Stimulated activated CD4-positive, alpha-beta T cell treated with anti-CD3 and anti-CD28 coated beads, Interleukin-4, amount 100 ng/mL, for 1 hour (primary cell): ENCODE measurements around the gene TMEM259.
"Not testable (repeated sequence)": the region's sequence is repeated elsewhere in the genome, so short reads cannot be mapped to it uniquely, and the experiment has no call there.

Experiments
- DNase-seq: peaks from one replicate; pipeline ENCODE4 v3.0.0-alpha.2; 2020

Gene TMEM259

GRCh38 chr19:1038978-1039645 lies 18.2 kb upstream of the TMEM259 start:
- DNase-seq: no peak

- DNase-seq: no peak
These were observed 16.7 kb upstream of the TMEM259 start for GRCh38 chr19:1037621-1038064.

GRCh38 chr19:1035998-1036621 lies 15.2 kb upstream of the TMEM259 start:
- DNase-seq: no peak

GRCh38 chr19:1032264-1032867 lies 11.4 kb upstream of the TMEM259 start:
- DNase-seq: no peak

GRCh38 chr19:1028062-1028926 lies 7.4 kb upstream of the TMEM259 start:
- DNase-seq: peak; percentile 48

GRCh38 chr19:1027650-1028061 lies 6.7 kb upstream of the TMEM259 start:
- no peak for DNase-seq

- DNase-seq: peak; percentile 40
These were observed 6.1 kb upstream of the TMEM259 start for GRCh38 chr19:1026783-1027649.

- peak; percentile 72 for DNase-seq
These were observed 5.2 kb upstream of the TMEM259 start, which contains the start of gene CNN2 for GRCh38 chr19:1025960-1026782. Gene CNN2 (plus strand): TSS chr19:1026608. CDS start chr19:1026662, 54 bp downstream.

GRCh38 chr19:1025080-1025479 lies 4.2 kb upstream of the TMEM259 start:
- not testable (repeated sequence) for DNase-seq

- DNase-seq: not testable (repeated sequence)
These were observed 2.9 kb upstream of the TMEM259 start for GRCh38 chr19:1023883-1024188.

- DNase-seq: peak; percentile 47
These were observed 699 bp downstream of the TMEM259 start for GRCh38 chr19:1019980-1020867.

- no peak for DNase-seq
These were observed 1.3 kb downstream of the TMEM259 start for GRCh38 chr19:1019616-1019961.

GRCh38 chr19:1018932-1019615 lies 1.8 kb downstream of the TMEM259 start:
- DNase-seq: no peak

GRCh38 chr19:1018393-1018792 lies 2.5 kb downstream of the TMEM259 start:
- no peak for DNase-seq

GRCh38 chr19:1017906-1018305 lies 3.0 kb downstream of the TMEM259 start:
- no peak for DNase-seq

- DNase-seq: no peak
These were observed 3.6 kb downstream of the TMEM259 start for GRCh38 chr19:1017115-1017905.

GRCh38 chr19:1016647-1017114 lies 4.2 kb downstream of the TMEM259 start:
- no peak for DNase-seq

GRCh38 chr19:1015782-1016646 lies 4.9 kb downstream of the TMEM259 start:
- DNase-seq: no peak
